Brain microvascular endothelial cell (primary cell): ENCODE measurements around the gene CDPF1.
A peak's percentile ranks its signal among the peaks of the same experiment; 100 is the strongest.

Experiments
- DNase-seq: peaks from one replicate; pipeline ENCODE4 v3.0.0-alpha.2; 2020
- H3K27ac ChIP-seq: fragments of 250-450 bp; sonication (Bioruptor Pico); 2 replicates; pipeline ENCODE4 v1.5.1; 2020; ENCODE audit warnings: mild to moderate bottlenecking, moderate library complexity
- H3K27me3 ChIP-seq: fragments of 250-450 bp; sonication (Bioruptor Pico); replicated peaks from 2 replicates; pipeline ENCODE4 v1.5.1; 2020; ENCODE audit warnings: mild to moderate bottlenecking
- H3K36me3 ChIP-seq: fragments of 250-450 bp; sonication (Bioruptor Pico); replicated peaks from 2 replicates; pipeline ENCODE4 v1.5.1; 2020; ENCODE audit warnings: mild to moderate bottlenecking
- H3K4me3 ChIP-seq: 2 replicates; pipeline ENCODE4 v1.5.1; 2011; ENCODE audit warnings: low read depth, mild to moderate bottlenecking, control low read depth, low read length, moderate library complexity
- in situ Hi-C: cut with HindIII; loops from 2 replicates; pipeline ENCODE4 v1.10.0; 2017; ENCODE audit warnings: low sequenced_read_pairs, low pct_ligation_motif_present
- TF ChIP-seq, protein P1 (sequence below): IDR thresholded peaks from 2 replicates; pipeline ENCODE4 v1.5.1; 2011; ENCODE audit warnings: low read depth, mild to moderate bottlenecking, moderate library complexity, low read length, control low read depth, inconsistent platforms; ENCODE audit errors: missing control alignments

The CDPF1 gene

GRCh38 chr22:46294784-46295183 is 44.7 kb upstream of the CDPF1 start:
- no peaks in the 10 kb centered on the region for H3K27me3 ChIP-seq
- DNase-seq = no peak
- in situ Hi-C loops = no loop called here
- TF ChIP-seq, protein P1, sequence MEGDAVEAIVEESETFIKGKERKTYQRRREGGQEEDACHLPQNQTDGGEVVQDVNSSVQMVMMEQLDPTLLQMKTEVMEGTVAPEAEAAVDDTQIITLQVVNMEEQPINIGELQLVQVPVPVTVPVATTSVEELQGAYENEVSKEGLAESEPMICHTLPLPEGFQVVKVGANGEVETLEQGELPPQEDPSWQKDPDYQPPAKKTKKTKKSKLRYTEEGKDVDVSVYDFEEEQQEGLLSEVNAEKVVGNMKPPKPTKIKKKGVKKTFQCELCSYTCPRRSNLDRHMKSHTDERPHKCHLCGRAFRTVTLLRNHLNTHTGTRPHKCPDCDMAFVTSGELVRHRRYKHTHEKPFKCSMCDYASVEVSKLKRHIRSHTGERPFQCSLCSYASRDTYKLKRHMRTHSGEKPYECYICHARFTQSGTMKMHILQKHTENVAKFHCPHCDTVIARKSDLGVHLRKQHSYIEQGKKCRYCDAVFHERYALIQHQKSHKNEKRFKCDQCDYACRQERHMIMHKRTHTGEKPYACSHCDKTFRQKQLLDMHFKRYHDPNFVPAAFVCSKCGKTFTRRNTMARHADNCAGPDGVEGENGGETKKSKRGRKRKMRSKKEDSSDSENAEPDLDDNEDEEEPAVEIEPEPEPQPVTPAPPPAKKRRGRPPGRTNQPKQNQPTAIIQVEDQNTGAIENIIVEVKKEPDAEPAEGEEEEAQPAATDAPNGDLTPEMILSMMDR = no peak
- H3K4me3 ChIP-seq = no peak overlapping the region
- H3K27ac ChIP-seq = no peak overlapping the region
- H3K36me3 ChIP-seq = peaks cover 7% of the 10 kb centered on the region

- H3K27me3 ChIP-seq = no peaks in the 10 kb centered on the region
- H3K4me3 ChIP-seq = no peak overlapping the region
- peaks cover 7% of the 10 kb centered on the region for H3K36me3 ChIP-seq
- TF ChIP-seq, protein P1 = no peak
- no peak overlapping the region for H3K27ac ChIP-seq
- in situ Hi-C loops = no loop called here
- DNase-seq = peak; percentile 28
Observed at GRCh38 chr22:46293577-46294260, 43.6 kb upstream of the CDPF1 start.

GRCh38 chr22:46292732-46293131 is 42.6 kb upstream of the CDPF1 start:
- DNase-seq = no peak
- Histone ChIP-seq H3K4me3 (no peak overlapping the region), H3K27me3 (no peaks in the 10 kb centered on the region), H3K36me3 (peaks cover 7% of the 10 kb centered on the region), H3K27ac (no peak overlapping the region)
- TF ChIP-seq, protein P1 = no peak
- in situ Hi-C loops = no loop called here

DNA sequence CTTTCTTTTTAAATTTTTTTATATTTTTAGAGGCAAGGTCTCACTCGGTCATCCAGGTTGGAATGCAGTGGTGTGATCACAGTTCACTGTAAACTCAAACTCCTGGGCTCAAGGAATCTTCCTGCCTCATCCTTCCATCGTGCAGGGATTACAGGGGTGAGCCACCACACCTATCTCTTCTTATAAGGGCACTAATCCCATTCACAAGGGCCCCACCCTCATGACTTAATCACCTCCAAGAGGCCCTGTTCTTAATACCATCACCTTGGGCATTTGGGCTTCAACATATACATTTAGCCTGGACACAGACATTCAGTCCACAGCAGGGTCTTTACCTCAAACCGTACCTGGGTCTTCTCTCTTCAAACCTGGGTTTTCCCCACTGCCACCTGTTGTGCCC is 42.1 kb upstream of the CDPF1 start:
- Histone ChIP-seq H3K36me3 (peaks cover 7% of the 10 kb centered on the region), H3K27me3 (no peaks in the 10 kb centered on the region), H3K27ac (no peak overlapping the region), H3K4me3 (no peak overlapping the region)
- TF ChIP-seq, protein P1 = no peak
- no peak for DNase-seq
- in situ Hi-C loops = no loop called here

DNA sequence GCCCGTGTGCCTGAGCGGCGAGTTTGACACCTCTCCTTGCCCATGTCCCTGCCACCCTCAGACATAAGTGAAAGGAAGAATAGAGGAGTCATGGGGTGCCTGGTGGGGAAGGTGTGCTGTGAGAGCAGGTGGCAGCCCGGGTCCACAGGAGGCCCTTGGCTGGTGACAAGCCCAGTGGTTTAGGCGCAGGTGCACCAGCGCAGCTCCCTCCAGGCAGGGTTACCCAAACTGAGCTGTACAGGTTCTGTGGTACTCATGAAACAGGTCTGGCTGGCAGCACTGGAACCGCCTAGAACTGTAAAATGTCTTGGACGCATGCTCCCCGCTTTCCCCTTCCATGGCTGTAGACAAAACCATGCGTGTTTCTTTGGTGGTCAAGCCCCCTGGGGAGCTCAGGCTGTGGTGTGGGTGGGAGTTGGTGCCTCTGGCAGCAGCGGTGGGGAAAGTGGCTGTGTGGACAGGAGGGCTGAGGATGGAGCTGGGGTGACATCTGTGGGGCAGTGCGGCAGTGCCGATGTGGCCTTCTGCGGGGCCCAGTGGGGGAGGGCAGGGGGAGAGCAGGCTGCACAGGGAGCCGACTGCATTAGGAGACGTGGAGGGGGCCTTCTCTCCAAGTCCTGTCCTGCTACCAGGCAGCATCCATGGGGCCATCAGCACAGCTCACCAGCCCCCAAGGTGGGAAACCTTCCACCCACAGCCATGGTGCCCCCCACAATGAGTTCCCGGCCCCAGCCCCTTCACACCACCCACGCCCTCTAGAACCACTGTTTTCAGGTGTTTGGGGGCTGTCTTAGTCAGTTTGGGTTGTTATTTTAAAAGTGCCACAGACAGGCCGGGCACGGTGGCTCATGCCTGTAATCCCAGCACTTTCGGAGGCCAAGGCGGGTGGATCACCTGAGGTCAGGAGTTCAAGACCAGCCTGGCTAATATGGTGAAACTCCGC is 41.0 kb upstream of the CDPF1 start:
- in situ Hi-C loops = no loop called here
- no peak for DNase-seq
- Histone ChIP-seq H3K27ac (no peak overlapping the region), H3K36me3 (peaks cover 7% of the 10 kb centered on the region), H3K27me3 (no peaks in the 10 kb centered on the region), H3K4me3 (no peak overlapping the region)
- TF ChIP-seq, protein P1 = no peak
